Endothelial cell of umbilical vein (primary cell): ENCODE data around the gene LHX5. TPM values are rescaled to one million over a fixed set of nuclear protein-coding genes. Genes with fewer than 3 reads are reported as not detected.

Experiments
- BruUV-seq: library from RNA; stranded (reverse); fragments of 400-500 nt; replicated peaks from 2 replicates; lab custom pipeline; 2021; lab: Mats Ljungman, UMichigan
- CTCF ChIA-PET: fragments of 300-600, 350-600 bp; sonication (Branson Sonifier 250); formaldehyde crosslinking; loops from one replicate; lab custom pipeline; 2021; ENCODE audit warnings: antibody characterized with exemption, inconsistent platforms; lab: Charles Lee
- POLR2A ChIA-PET: fragments of 300-600, 350-600 bp; sonication (Branson Sonifier 250); formaldehyde crosslinking; loops from one replicate; lab custom pipeline; 2021; ENCODE audit warnings: antibody characterized with exemption, inconsistent platforms; lab: Charles Lee
- DNase-seq: peaks from one replicate; pipeline ENCODE4 v3.0.0-alpha.2; 2011; ENCODE audit warnings: low read depth, low spot score
- FAIRE-seq: peaks from 2 replicates; lab custom pipeline; 2011; peaks lifted over from hg19 to GRCh38; lab: Jason Lieb, UNC
- H2AFZ ChIP-seq: 2 replicates; pipeline ENCODE4 v1.6.0; 2012; ENCODE audit warnings: low read depth, low read length, control low read depth, inconsistent platforms
- H3K27ac ChIP-seq: 2 replicates; pipeline ENCODE4 v1.5.1; 2011; ENCODE audit warnings: low read depth, mild to moderate bottlenecking, control low read depth, low read length, moderate library complexity; ENCODE audit not compliant: insufficient read depth
- H3K27me3 ChIP-seq, 2 experiments: 2 replicates each; pipeline versions ENCODE4 v1.6.0 to v1.6.1; 2011; ENCODE audit warnings: low read length in 2 of 2, mixed read lengths in 1 of 2; ENCODE audit not compliant: control insufficient read depth in 2 of 2, insufficient read depth in 2 of 2
- H3K36me3 ChIP-seq, 2 experiments: 2 replicates in 1 of 2; 3 replicates in 1 of 2; pipeline ENCODE4 v1.5.1; 2011; ENCODE audit warnings: low read length in 2 of 2, mild to moderate bottlenecking in 1 of 2, moderate library complexity in 1 of 2; ENCODE audit not compliant: control insufficient read depth in 2 of 2, insufficient read depth in 2 of 2; ENCODE audit errors: extremely low read depth in 1 of 2
- H3K4me1 ChIP-seq: 3 replicates; pipeline ENCODE4 v1.5.1; 2011; ENCODE audit warnings: mild to moderate bottlenecking, low read length; ENCODE audit not compliant: control insufficient read depth, insufficient read depth; ENCODE audit errors: extremely low read depth
- H3K4me2 ChIP-seq: 2 replicates; pipeline ENCODE4 v1.6.1; 2011; ENCODE audit warnings: low read length, control low read depth, mixed read lengths; ENCODE audit not compliant: insufficient read depth
- H3K4me3 ChIP-seq, 3 experiments: fragments of 200-600 bp in 1 of 3; sonication (generic), shearing (Covaris generic) in 1 of 3; replicated peaks in 1 of 3; 2 replicates each; pipeline ENCODE4 v1.5.1; 2011 to 2016; ENCODE audit warnings: control low read depth in 3 of 3, low read length in 3 of 3, mild to moderate bottlenecking in 2 of 3, inconsistent platforms in 1 of 3, low read depth in 1 of 3, moderate library complexity in 1 of 3; ENCODE audit not compliant: insufficient read depth in 1 of 3
- H3K79me2 ChIP-seq: 2 replicates; pipeline ENCODE4 v1.6.0; 2012; ENCODE audit warnings: low read length, inconsistent platforms; ENCODE audit not compliant: control insufficient read depth, insufficient read depth
- H3K9ac ChIP-seq: replicated peaks from 2 replicates; pipeline ENCODE3; 2011; ENCODE audit warnings: low read length, control low read depth; ENCODE audit not compliant: insufficient read depth; ENCODE audit errors: extremely low read depth
- H3K9me1 ChIP-seq: replicated peaks from 3 replicates; pipeline ENCODE4 v1.6.0; 2011; ENCODE audit warnings: mild to moderate bottlenecking, low read length; ENCODE audit not compliant: control insufficient read depth, insufficient read depth; ENCODE audit errors: extremely low read depth
- H3K9me3 ChIP-seq: replicated peaks from 2 replicates; pipeline ENCODE4 v1.5.1; 2012; ENCODE audit warnings: low read length, inconsistent platforms; ENCODE audit not compliant: control insufficient read depth, insufficient read depth
- H4K20me1 ChIP-seq: replicated peaks from 2 replicates; pipeline ENCODE3; 2011; ENCODE audit warnings: mild to moderate bottlenecking, low read length; ENCODE audit not compliant: control insufficient read depth, insufficient read depth; ENCODE audit errors: extremely low read depth
- CTCF ChIP-seq, 2 donors: IDR thresholded peaks; 1 replicate in 1 of 2; 2 replicates in 1 of 2; pipeline ENCODE4 v1.5.1; 2011; ENCODE audit warnings: low read length in 2 of 2, mild to moderate bottlenecking in 2 of 2, moderate library complexity in 2 of 2, control low read depth in 1 of 2, inconsistent platforms in 1 of 2, low read depth in 1 of 2; ENCODE audit not compliant: insufficient read depth in 1 of 2; ENCODE audit errors: extremely low read depth in 1 of 2
- EZH2 ChIP-seq: IDR thresholded peaks from 2 replicates; pipeline ENCODE4 v1.6.1; 2012; ENCODE audit warnings: borderline replicate concordance, low read depth, mild to moderate bottlenecking, moderate library complexity, low read length, inconsistent platforms; ENCODE audit not compliant: severe bottlenecking
- FOS ChIP-seq: IDR thresholded peaks from 2 replicates; pipeline ENCODE4 v1.6.1; 2011; ENCODE audit warnings: mild to moderate bottlenecking, low read length, moderate library complexity, borderline replicate concordance; ENCODE audit not compliant: insufficient read depth
- GATA2 ChIP-seq: IDR thresholded peaks from 2 replicates; pipeline ENCODE4 v1.7.0; 2011; ENCODE audit warnings: low read depth, mild to moderate bottlenecking, moderate library complexity, mixed read lengths, low read length; ENCODE audit not compliant: insufficient read length, insufficient read depth
- JUN ChIP-seq: IDR thresholded peaks from 2 replicates; pipeline ENCODE4 v1.6.1; 2011; ENCODE audit warnings: borderline replicate concordance, low read depth; ENCODE audit not compliant: insufficient read length, insufficient read depth
- MAX ChIP-seq: IDR thresholded peaks from 2 replicates; pipeline ENCODE4 v1.6.1; 2011; ENCODE audit not compliant: insufficient read depth, insufficient read length
- MYC ChIP-seq: IDR thresholded peaks from one replicate; pipeline ENCODE4 v1.6.1; 2011; ENCODE audit warnings: mild to moderate bottlenecking, low read depth, low read length
- POLR2A ChIP-seq: IDR thresholded peaks from 2 replicates; pipeline ENCODE4 v1.6.1; 2012; ENCODE audit warnings: low read depth, mild to moderate bottlenecking, control low read depth, low read length
- POLR2AphosphoS5 ChIP-seq: IDR thresholded peaks from 2 replicates; pipeline ENCODE4 v1.6.1; 2012; ENCODE audit warnings: low read depth, mild to moderate bottlenecking, control low read depth, low read length, moderate library complexity; ENCODE audit not compliant: insufficient read depth
- dilution Hi-C: fragments of 300-500 bp; cut with MboI; formaldehyde crosslinking; loops from one replicate; pipeline ENCODE4 v1.15.0; 2019; ENCODE audit warnings: low sequenced_read_pairs; ENCODE audit not compliant: extremely low pct_ligation_motif_present
- intact Hi-C: fragments of 100-400 bp; cut with micrococcal nuclease; formaldehyde crosslinking; loops from one replicate; pipeline ENCODE4 v1.10.0; 2022
- polyA plus RNA-seq, 4 experiments: library from polyadenylated mRNA; depleted of rRNA in 3 of 4; stranded (reverse) in 3 of 4; unstranded in 1 of 4; fragments of >200 nt; gene quantifications; 2 replicates each; pipeline versions ENCODE4 v1.2.1 to v1.2.3, GENCODE V29; 2011 to 2012; ENCODE audit warnings: missing spikeins in 1 of 4
- total RNA-seq: library from RNA; stranded (reverse); gene quantifications from 2 replicates; pipeline ENCODE4 v1.2.3, GENCODE V29; 2021

Gene LHX5
- total and polyA plus RNA-seq, 2 donors (not counting 3 experiments of a cell fraction or from before 2014, with no cell fraction given): not detected

- no TSS peak for BruUV-seq
- no peak overlapping the region for H3K9ac ChIP-seq
- H4K20me1 ChIP-seq: no peaks in the 10 kb centered on the region
- H3K27me3 ChIP-seq: peaks cover 59 to 62% of the 10 kb centered on the region in 2 experiments
- dilution Hi-C loops (no loop called here), intact Hi-C loops (no loop called here)
- no peak overlapping the region for H3K27ac ChIP-seq
- DNase-seq: no peak
- FAIRE-seq: no peak
- no peak overlapping the region for H2AFZ ChIP-seq
- no peaks in the 10 kb centered on the region for H3K4me1 ChIP-seq
- CTCF ChIA-PET: interaction anchor here (1.4 to 1.7 kb wide), 2 partner anchors 16 to 53 kb away, joined by 5 to 9 read pairs; no protein-coding TSS in a partner anchor
- no peak overlapping the region for H3K4me3 ChIP-seq
- no peaks in the 10 kb centered on the region for H3K79me2 ChIP-seq
- H3K36me3 ChIP-seq: no peaks in the 10 kb centered on the region
- no peaks in the 10 kb centered on the region for H3K9me3 ChIP-seq
- no peak overlapping the region for H3K4me2 ChIP-seq
- POLR2A ChIA-PET: no interaction called here
- no peaks in the 10 kb centered on the region for H3K9me1 ChIP-seq
- no peak for TF ChIP-seq FOS
- TF ChIP-seq EZH2: peak; percentile 46
These were observed 6.8 kb upstream of the LHX5 start for GRCh38 chr12:113478351-113479011.

- intact Hi-C loops: no loop called here
- no peak overlapping the region for H3K4me2 ChIP-seq
- H2AFZ ChIP-seq: no peak overlapping the region
- TF ChIP-seq POLR2A (no peak), MAX (no peak), GATA2 (no peak), CTCF (IDR thresholded peaks at IDR 0.05; ENCODE audit: extremely low read depth in 1 of 2, insufficient read depth in 1 of 2, low read depth in 1 of 2, low read length in 2 of 2) (no peak), JUN (no peak), EZH2 (no peak), MYC (no peak), FOS (no peak), POLR2AphosphoS5 (no peak)
- H3K27me3 ChIP-seq: peaks cover 66 to 68% of the 10 kb centered on the region in 2 experiments
- ChIA-PET POLR2A (no interaction called here), CTCF (interaction anchor here (0.7 kb wide), 1 partner anchor 20 kb away, joined by 4 read pairs; no protein-coding TSS in a partner anchor)
- H3K79me2 ChIP-seq: no peaks in the 10 kb centered on the region
- no peaks in the 10 kb centered on the region for H3K4me1 ChIP-seq
- H3K9ac ChIP-seq: no peak overlapping the region
- H3K4me3 ChIP-seq: no peak overlapping the region
- no peaks in the 10 kb centered on the region for H3K36me3 ChIP-seq
- dilution Hi-C loops: no loop called here
- H3K9me1 ChIP-seq: no peaks in the 10 kb centered on the region
- no peaks in the 10 kb centered on the region for H3K9me3 ChIP-seq
- no peak overlapping the region for H3K27ac ChIP-seq
- no TSS peak for BruUV-seq
- FAIRE-seq (no peak), DNase-seq (no peak)
- no peaks in the 10 kb centered on the region for H4K20me1 ChIP-seq
These were observed 6.2 kb upstream of the LHX5 start for GRCh38 chr12:113477842-113478215.
